ENCODE data around the gene GGTA1. TPM values are rescaled to one million over a fixed set of nuclear protein-coding genes. Genes with fewer than 3 reads are reported as not detected.
"Not testable (repeated sequence)": the region's sequence is repeated elsewhere in the genome, so short reads cannot be mapped to it uniquely, and the experiment has no call there.

Gene GGTA1
- polyA plus RNA-seq, 1 of the 3 experiments (the other 2 are of a cell fraction) = 0.03 TPM

GRCh38 chr9:121459513-121459912 is 40.1 kb downstream of the GGTA1 start:
- H4K20me1 ChIP-seq (ENCODE audit: insufficient read depth) = no peaks in the 10 kb centered on the region
- no peaks in the 10 kb centered on the region for H3K4me1 ChIP-seq (ENCODE audit: control insufficient read depth in 1 of 2, insufficient read depth in 2 of 2, low read depth in 1 of 2, low read length in 1 of 2)
- ChIA-PET POLR2A (no interaction called here), CTCF (interaction anchor here (1.2 to 4.7 kb wide), 3 partner anchors 11 to 140 kb away, joined by 4 to 31 read pairs (median 7); partner anchors contain the start of gene GGTA1)
- 5% methylated on average over 1 of the region's 1 CpG for WGBS (ENCODE audit: low lambda C conversion rate)
- H3K9me3 ChIP-seq = no peaks in the 10 kb centered on the region
- no peaks in the 10 kb centered on the region for H3K79me2 ChIP-seq (ENCODE audit: insufficient read depth)
- TF ChIP-seq REST (IDR thresholded peaks at IDR 0.05; ENCODE audit: low read depth, low read length) (peak; percentile 88; the same call in 1 of the 2 replicates), MXI1 (IDR thresholded peaks at IDR 0.05; ENCODE audit: low read depth, low read length) (no peak)
- peaks cover 5% of the 10 kb centered on the region; the same call in 1 of the 2 replicates for H3K27me3 ChIP-seq (ENCODE audit: insufficient read depth)
- no peak overlapping the region for H2AFZ ChIP-seq (ENCODE audit: low read depth)
- DNase-seq = no peak
- H3K4me3 ChIP-seq (ENCODE audit: low read depth in 2 of 2, low read length in 1 of 2) = no peak overlapping the region
- H3K4me2 ChIP-seq = no peak overlapping the region
- no peaks in the 10 kb centered on the region for H3K9me2 ChIP-seq
- no peaks in the 10 kb centered on the region for H3K36me3 ChIP-seq (replicated peaks in 1 of 2; ENCODE audit: control insufficient read depth in 1 of 2, insufficient read depth in 2 of 2, low read length in 1 of 2)
- no peaks in the 10 kb centered on the region for H3F3A ChIP-seq (replicated peaks; ENCODE audit: insufficient read depth)
- H3K27ac ChIP-seq (ENCODE audit: low read depth in 2 of 2, low read length in 1 of 2) = no peak overlapping the region
- no peak overlapping the region for H3K9ac ChIP-seq

DNA sequence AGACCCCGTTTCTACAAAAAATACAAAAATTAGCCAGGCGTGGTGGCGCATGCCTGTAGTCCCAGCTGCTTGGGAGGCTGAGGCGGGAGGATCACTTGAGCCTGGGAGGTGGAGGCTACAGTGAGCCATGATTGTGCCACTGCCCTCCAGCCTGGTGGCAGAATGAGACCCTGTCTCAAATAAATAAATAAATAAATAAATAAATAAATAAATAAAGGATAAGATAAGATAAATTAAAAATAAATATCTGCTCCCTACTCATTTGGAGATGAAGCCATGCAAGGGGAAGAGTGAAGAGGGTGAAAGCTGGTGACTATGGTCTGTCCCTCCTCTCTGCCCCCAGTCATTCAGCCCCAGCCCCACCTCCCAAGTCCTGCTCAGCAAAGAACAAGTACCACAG is 41.2 kb downstream of the GGTA1 start:
- H3F3A ChIP-seq (replicated peaks; ENCODE audit: insufficient read depth); H4K20me1 ChIP-seq (ENCODE audit: insufficient read depth); H3K79me2 ChIP-seq (ENCODE audit: insufficient read depth); H3K4me1 ChIP-seq (ENCODE audit: control insufficient read depth in 1 of 2, insufficient read depth in 2 of 2, low read depth in 1 of 2, low read length in 1 of 2); DNase-seq; H3K9me2 ChIP-seq; H3K36me3 ChIP-seq (replicated peaks in 1 of 2; ENCODE audit: control insufficient read depth in 1 of 2, insufficient read depth in 2 of 2, low read length in 1 of 2); H3K4me3 ChIP-seq (ENCODE audit: low read depth in 2 of 2, low read length in 1 of 2); H3K9ac ChIP-seq; H3K9me3 ChIP-seq; POLR2A ChIA-PET; H3K4me2 ChIP-seq; H3K27ac ChIP-seq (ENCODE audit: low read depth in 2 of 2, low read length in 1 of 2); H3K27me3 ChIP-seq (ENCODE audit: insufficient read depth); H2AFZ ChIP-seq (ENCODE audit: low read depth): not testable (repeated sequence)
- 62% methylated on average over 4 of the region's 4 CpGs for WGBS (ENCODE audit: low lambda C conversion rate)
- CTCF ChIA-PET = interaction anchor here (1.2 to 1.6 kb wide), 2 partner anchors 10 to 139 kb away, joined by 4 to 7 read pairs; no protein-coding TSS in a partner anchor

- ChIA-PET POLR2A (no interaction called here), CTCF (interaction anchor here (0.9 to 1.5 kb wide), 6 partner anchors 10 to 136 kb away, joined by 3 to 5 read pairs (median 4); partner anchors contain the start of gene GGTA1)
- H3K4me2 ChIP-seq = no peak overlapping the region
- H3K4me3 ChIP-seq (ENCODE audit: low read depth in 2 of 2, low read length in 1 of 2) = no peak overlapping the region
- WGBS (ENCODE audit: low lambda C conversion rate) = 63% methylated on average over 8 of the region's 8 CpGs
- no peaks in the 10 kb centered on the region for H3K79me2 ChIP-seq (ENCODE audit: insufficient read depth)
- H3K9ac ChIP-seq = no peak overlapping the region
- TF ChIP-seq REST (IDR thresholded peaks at IDR 0.05; ENCODE audit: low read depth, low read length) (no peak), GABPA (IDR thresholded peaks at IDR 0.05; ENCODE audit: low read depth) (no peak)
- no peak for DNase-seq
- H3K4me1 ChIP-seq (ENCODE audit: control insufficient read depth in 1 of 2, insufficient read depth in 2 of 2, low read depth in 1 of 2, low read length in 1 of 2) = no peaks in the 10 kb centered on the region; a peak in 1 of 4 replicates
- no peaks in the 10 kb centered on the region for H4K20me1 ChIP-seq (ENCODE audit: insufficient read depth)
- H2AFZ ChIP-seq (ENCODE audit: low read depth) = no peak overlapping the region
- H3K9me3 ChIP-seq = no peaks in the 10 kb centered on the region
- H3K9me2 ChIP-seq = no peaks in the 10 kb centered on the region
- H3F3A ChIP-seq (replicated peaks; ENCODE audit: insufficient read depth) = no peaks in the 10 kb centered on the region
- H3K27ac ChIP-seq (ENCODE audit: low read depth in 2 of 2, low read length in 1 of 2) = no peak overlapping the region
- peaks cover 5% of the 10 kb centered on the region; the same call in 1 of the 2 replicates for H3K27me3 ChIP-seq (ENCODE audit: insufficient read depth)
- no peaks in the 10 kb centered on the region for H3K36me3 ChIP-seq (replicated peaks in 1 of 2; ENCODE audit: control insufficient read depth in 1 of 2, insufficient read depth in 2 of 2, low read length in 1 of 2)
Observed at GRCh38 chr9:121455527-121456239, 44.0 kb downstream of the GGTA1 start.

Measured in SK-N-SH (cell line).